Measurements from ENCODE around the gene CLIP1. TPM values are rescaled to one million over a fixed set of nuclear protein-coding genes. Genes with fewer than 3 reads are reported as not detected.

CLIP1 gene
- total RNA-seq, 2 donors from 2014 or later: 35.4 to 65.8 TPM

DNA sequence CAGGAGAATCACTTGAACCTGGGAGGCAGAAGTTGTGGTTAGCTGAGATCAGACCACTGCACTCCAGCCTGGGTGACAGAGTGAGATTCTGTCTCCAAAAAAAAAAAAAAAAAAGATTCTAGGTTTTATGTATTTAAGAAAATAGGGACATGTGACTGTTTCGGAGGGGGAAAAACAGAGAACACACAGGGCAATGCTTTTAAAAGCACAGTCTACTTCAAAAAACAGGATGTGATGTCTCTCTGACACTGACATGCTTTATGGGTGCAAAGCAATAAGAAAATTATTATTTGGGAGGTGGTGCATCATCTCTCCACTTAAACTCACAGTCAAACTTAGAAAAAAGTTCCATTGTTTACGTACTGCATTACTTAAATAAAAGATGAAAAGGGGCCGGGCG is 28.7 kb downstream of the CLIP1 start:
- no peak overlapping the region for H3K27ac ChIP-seq
- TF ChIP-seq CTCF (IDR thresholded peaks at IDR 0.05): no peak

GRCh38 chr12:122392411-122392810 is 30.1 kb downstream of the CLIP1 start:
- intact Hi-C loops (cut with DNase I): no loop called here
- no peaks in the 10 kb centered on the region for H3K4me1 ChIP-seq
- H3K9ac ChIP-seq (ENCODE audit: low read depth in 2 of 2, low read length in 2 of 2): no peak overlapping the region
- no peak for DNase-seq
- H3K4me3 ChIP-seq: no peak overlapping the region
- no peak overlapping the region for H3K27ac ChIP-seq
- no peaks in the 10 kb centered on the region for H3K36me3 ChIP-seq
- no peaks in the 10 kb centered on the region for H3K9me3 ChIP-seq
- no peaks in the 10 kb centered on the region for H3K27me3 ChIP-seq
- TF ChIP-seq CTCF (IDR thresholded peaks at IDR 0.05): no peak

More for the DNA sequence above, 28.7 kb downstream of the CLIP1 start:
- Histone ChIP-seq H3K4me1 (no peaks in the 10 kb centered on the region), H3K9ac (ENCODE audit: low read depth in 2 of 2, low read length in 2 of 2) (no peak overlapping the region), H3K9me3 (no peaks in the 10 kb centered on the region), H3K27me3 (no peaks in the 10 kb centered on the region), H3K36me3 (no peaks in the 10 kb centered on the region), H3K4me3 (no peak overlapping the region)
- intact Hi-C loops (cut with DNase I): no loop called here
- DNase-seq: no peak

GRCh38 chr12:122389677-122390076 is 32.8 kb downstream of the CLIP1 start:
- Histone ChIP-seq H3K36me3 (no peaks in the 10 kb centered on the region), H3K27ac (no peak overlapping the region), H3K4me3 (no peak overlapping the region), H3K4me1 (no peaks in the 10 kb centered on the region), H3K9ac (ENCODE audit: low read depth in 2 of 2, low read length in 2 of 2) (no peak overlapping the region), H3K9me3 (no peaks in the 10 kb centered on the region), H3K27me3 (no peaks in the 10 kb centered on the region)
- intact Hi-C loops (cut with DNase I): no loop called here
- no peak for DNase-seq
- no peak for TF ChIP-seq CTCF (IDR thresholded peaks at IDR 0.05)

DNA sequence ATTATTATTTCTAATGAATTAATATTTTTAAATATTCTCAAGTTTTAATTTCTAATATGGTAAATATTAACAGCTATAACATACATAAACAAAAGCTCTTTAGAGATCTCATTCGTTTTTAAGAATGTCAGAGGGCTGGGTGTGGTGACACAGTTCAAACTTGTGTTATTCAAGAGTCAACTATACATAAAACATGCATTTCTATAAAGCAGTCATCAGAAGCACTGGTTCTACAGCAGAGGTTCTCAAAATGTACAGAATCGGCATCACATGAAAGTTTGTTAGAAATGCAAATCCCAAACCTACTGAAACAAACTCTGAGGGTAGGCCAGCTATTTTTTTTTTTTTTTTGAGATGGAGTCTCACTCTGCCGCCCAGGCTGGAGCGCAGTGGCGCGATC is 34.6 kb downstream of the CLIP1 start:
- TF ChIP-seq CTCF (IDR thresholded peaks at IDR 0.05): no peak
- no peak overlapping the region for H3K9ac ChIP-seq (ENCODE audit: low read depth in 2 of 2, low read length in 2 of 2)
- no peaks in the 10 kb centered on the region for H3K9me3 ChIP-seq
- H3K4me1 ChIP-seq: no peaks in the 10 kb centered on the region
- no peaks in the 10 kb centered on the region for H3K27me3 ChIP-seq
- DNase-seq: no peak
- H3K27ac ChIP-seq: no peak overlapping the region
- no peaks in the 10 kb centered on the region for H3K36me3 ChIP-seq
- H3K4me3 ChIP-seq: no peak overlapping the region
- intact Hi-C loops (cut with DNase I): no loop called here

DNA sequence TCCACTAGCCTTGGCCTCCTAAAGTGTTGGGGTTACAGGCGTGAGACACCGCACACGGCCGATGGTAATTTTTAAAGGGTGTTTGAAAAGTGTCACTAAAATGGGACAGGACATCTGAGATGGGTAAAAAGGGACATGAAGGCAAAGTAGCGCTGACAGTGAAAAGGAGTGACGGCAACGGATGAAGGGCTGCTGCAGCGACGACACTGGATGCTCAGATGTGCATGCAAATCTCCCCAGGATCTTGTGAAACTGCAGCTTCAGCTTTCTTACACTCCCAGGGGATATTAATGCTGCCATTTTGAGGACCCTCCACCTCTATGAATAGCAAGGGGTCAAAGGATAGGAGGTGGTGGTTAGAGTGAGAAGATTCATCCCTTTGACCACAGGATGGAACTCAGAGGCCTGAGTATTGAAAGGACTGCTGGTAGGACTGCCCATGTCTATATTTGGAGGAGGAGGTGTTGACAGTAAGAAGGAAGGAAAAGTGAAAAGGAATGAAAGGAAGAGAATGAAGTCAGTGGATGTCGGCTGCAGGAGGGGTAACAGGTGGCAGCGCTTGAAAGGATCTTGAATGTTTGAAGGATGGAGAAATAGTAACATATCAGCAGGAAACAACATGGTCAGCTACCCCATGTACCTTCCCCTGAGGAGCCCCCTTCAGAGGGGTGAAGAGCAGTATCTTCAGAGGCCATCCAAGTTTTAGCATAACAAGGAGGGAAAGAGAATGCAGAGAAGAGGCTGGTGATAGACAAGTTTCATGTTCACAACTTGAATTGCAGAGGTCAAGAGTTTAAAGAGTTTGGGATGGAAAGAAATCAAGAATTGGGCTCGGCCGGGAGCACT is 37.1 kb downstream of the CLIP1 start:
- Histone ChIP-seq H3K9ac (ENCODE audit: low read depth in 2 of 2, low read length in 2 of 2) (no peak overlapping the region), H3K4me3 (no peak overlapping the region), H3K27ac (no peak overlapping the region), H3K36me3 (no peaks in the 10 kb centered on the region), H3K9me3 (no peaks in the 10 kb centered on the region), H3K4me1 (no peaks in the 10 kb centered on the region), H3K27me3 (no peaks in the 10 kb centered on the region)
- no peak for DNase-seq
- intact Hi-C loops (cut with DNase I): no loop called here
- no peak for TF ChIP-seq CTCF (IDR thresholded peaks at IDR 0.05)
